CD4-positive, alpha-beta T cell (primary cell): ENCODE measurements around the gene HIP1. TPM values are rescaled to one million over a fixed set of nuclear protein-coding genes. Genes with fewer than 3 reads are reported as not detected.
"Not testable (repeated sequence)": the region's sequence is repeated elsewhere in the genome, so short reads cannot be mapped to it uniquely, and the experiment has no call there.

Experiments used
- ATAC-seq: fragments of 200-7000 bp; cut with Tn5 transposase; one replicate; pipeline ENCODE4 v1.10.0; 2022; ENCODE audit warnings: mild to moderate bottlenecking; ENCODE audit not compliant: poor library complexity
- CTCF ChIA-PET: fragments of 350-600 bp; sonication (Branson Sonifier 250); formaldehyde crosslinking; loops from one replicate; lab custom pipeline; 2021; ENCODE audit warnings: antibody characterized with exemption, inconsistent platforms; lab: Charles Lee
- POLR2A ChIA-PET: fragments of 350-600 bp; sonication (Branson Sonifier 250); formaldehyde crosslinking; loops from one replicate; lab custom pipeline; 2021; ENCODE audit warnings: antibody characterized with exemption, inconsistent platforms; lab: Charles Lee
- DNase-seq, 14 experiments: peaks; one replicate each; pipeline ENCODE4 v3.0.0-alpha.2; 2013 to 2020; ENCODE audit warnings: mixed read lengths in 2 of 14
- H3K27ac ChIP-seq, 2 donors: one replicate each; pipeline versions ENCODE4 v1.5.1 to v1.7.0; 2013; ENCODE audit warnings: low read length in 2 of 2, low read depth in 1 of 2, mild to moderate bottlenecking in 1 of 2
- H3K27me3 ChIP-seq, 2 experiments: 1 replicate in 1 of 2; 2 replicates in 1 of 2; pipeline versions ENCODE4 v1.6.1 to v1.7.0; 2013; ENCODE audit warnings: low read length in 2 of 2, control low read depth in 1 of 2, mild to moderate bottlenecking in 1 of 2, moderate library complexity in 1 of 2; ENCODE audit not compliant: insufficient read depth in 2 of 2, control insufficient read depth in 1 of 2
- H3K36me3 ChIP-seq: one replicate; pipeline ENCODE4 v1.6.1; 2013; ENCODE audit warnings: low read length, control low read depth; ENCODE audit not compliant: insufficient read depth
- H3K4me1 ChIP-seq: one replicate; pipeline ENCODE4 v1.6.1; 2013; ENCODE audit warnings: low read length, control low read depth; ENCODE audit not compliant: insufficient read depth
- H3K4me3 ChIP-seq: one replicate; pipeline ENCODE4 v1.5.1; 2013; ENCODE audit warnings: mild to moderate bottlenecking, low read length, moderate library complexity
- H3K9me3 ChIP-seq, 2 experiments: 1 replicate in 1 of 2; 2 replicates in 1 of 2; pipeline versions ENCODE4 v1.6.1 to v1.7.0; 2013; ENCODE audit warnings: low read length in 2 of 2, mild to moderate bottlenecking in 2 of 2, control low read depth in 1 of 2, moderate library complexity in 1 of 2; ENCODE audit not compliant: control insufficient read depth in 1 of 2, insufficient read depth in 1 of 2
- H3K27ac Mint-ChIP-seq: one replicate; pipeline ENCODE4 v1.8.0; 2020; ENCODE audit warnings: mixed read lengths
- H3K27me3 Mint-ChIP-seq: one replicate; pipeline ENCODE4 v1.8.0; 2021; ENCODE audit warnings: mixed read lengths
- H3K36me3 Mint-ChIP-seq: one replicate; pipeline ENCODE4 v1.8.0; 2021; ENCODE audit warnings: low read depth, mixed read lengths
- H3K4me1 Mint-ChIP-seq: one replicate; pipeline ENCODE4 v1.8.0; 2021; ENCODE audit warnings: low read depth, mixed read lengths
- H3K4me3 Mint-ChIP-seq: one replicate; pipeline ENCODE4 v1.8.0; 2020; ENCODE audit warnings: mild to moderate bottlenecking, mixed read lengths
- H3K9me3 Mint-ChIP-seq: one replicate; pipeline ENCODE4 v1.8.0; 2020; ENCODE audit warnings: mixed read lengths
- CTCF ChIP-seq: fragments of 200-600 bp; IDR thresholded peaks from one replicate; pipeline ENCODE4 v1.8.0; 2022; ENCODE audit warnings: antibody characterized with exemption, mild to moderate bottlenecking
- intact Hi-C, 2 experiments: fragments of 100-400 bp; cut with DNase I in 1 of 2; cut with micrococcal nuclease in 1 of 2; formaldehyde crosslinking; loops; one replicate each; pipeline versions ENCODE4 v1.15.1 to v1.9.0; 2023 to 2025; cut with DNase I, micrococcal nuclease
- total RNA-seq, 174 experiments: library from RNA in 2 of 174; stranded (reverse) in 2 of 174; gene quantifications; one replicate each; pipeline ENCODE4 v1.2.3 and lab custom pipeline; 2021 to 2026

HIP1 gene
- total RNA-seq, 2 experiments from 2014 or later = 1.5 to 1.7 TPM

GRCh38 chr7:75596727-75597614 lies 141.8 kb downstream of the HIP1 start:
- H3K4me3 Mint-ChIP-seq = no peak overlapping the region
- Histone ChIP-seq H3K4me3 (no peak overlapping the region), H3K9me3 (no peaks in the 10 kb centered on the region), H3K4me1 (peaks cover 3% of the 10 kb centered on the region), H3K36me3 (no peaks in the 10 kb centered on the region), H3K27ac (no peak overlapping the region), H3K27me3 (no peaks in the 10 kb centered on the region)
- no peaks in the 10 kb centered on the region for H3K9me3 Mint-ChIP-seq
- H3K4me1 Mint-ChIP-seq = no peaks in the 10 kb centered on the region
- intact Hi-C loops = no loop called here
- POLR2A ChIA-PET = no interaction called here
- ATAC-seq (no peak), DNase-seq (no peak)
- TF ChIP-seq CTCF = no peak
- H3K27me3 Mint-ChIP-seq = no peaks in the 10 kb centered on the region
- H3K36me3 Mint-ChIP-seq = no peaks in the 10 kb centered on the region
- no peak overlapping the region for H3K27ac Mint-ChIP-seq
- CTCF ChIA-PET = interaction anchor here (1.1 kb wide), 1 partner anchor 56 kb away, joined by 3 read pairs; no protein-coding TSS in a partner anchor

GRCh38 chr7:75595766-75596165 lies 143.0 kb downstream of the HIP1 start:
- no peaks in the 10 kb centered on the region for H3K9me3 ChIP-seq
- Mint-ChIP-seq H3K27ac (no peak overlapping the region), H3K4me1 (no peaks in the 10 kb centered on the region), H3K9me3 (no peaks in the 10 kb centered on the region), H3K27me3 (no peaks in the 10 kb centered on the region), H3K36me3 (no peaks in the 10 kb centered on the region), H3K4me3 (no peak overlapping the region)
- POLR2A ChIA-PET = no interaction called here
- no peak overlapping the region for H3K4me3 ChIP-seq
- TF ChIP-seq CTCF = no peak
- CTCF ChIA-PET = no interaction called here
- H3K27ac ChIP-seq = no peak overlapping the region
- H3K4me1 ChIP-seq = peaks cover 3% of the 10 kb centered on the region
- DNase-seq (no peak), ATAC-seq (no peak)
- no peaks in the 10 kb centered on the region for H3K36me3 ChIP-seq
- intact Hi-C loops = no loop called here
- H3K27me3 ChIP-seq = no peaks in the 10 kb centered on the region

GRCh38 chr7:75593500-75594184 lies 145.1 kb downstream of the HIP1 start:
- H3K36me3 Mint-ChIP-seq, intact Hi-C loops, H3K27me3 ChIP-seq, H3K4me1 Mint-ChIP-seq, POLR2A ChIA-PET, ATAC-seq, H3K9me3 ChIP-seq, H3K4me3 Mint-ChIP-seq, H3K9me3 Mint-ChIP-seq, H3K27me3 Mint-ChIP-seq, DNase-seq, H3K27ac ChIP-seq, H3K4me1 ChIP-seq, H3K27ac Mint-ChIP-seq, CTCF ChIA-PET, H3K4me3 ChIP-seq, H3K36me3 ChIP-seq: not testable (repeated sequence)
